SU-DHL-6 (cell line): Measurements from ENCODE around the gene ALDH16A1.

Experiments
- CTCF ChIP-seq: fragments of 200-600 bp; sonication (generic); IDR thresholded peaks from one replicate; pipeline ENCODE4 v1.5.1; 2017; ENCODE audit warnings: antibody characterized with exemption, mild to moderate bottlenecking, low read length, moderate library complexity; ENCODE audit not compliant: insufficient read depth, poor library complexity, severe bottlenecking
- EZH2phosphoT487 ChIP-seq: fragments of 200-600 bp; sonication (generic), shearing (Covaris generic); conservative IDR thresholded peaks from 2 replicates; pipeline ENCODE4 v1.6.1; 2018; ENCODE audit warnings: mild to moderate bottlenecking, antibody characterized with exemption, low read length, moderate library complexity, mixed read lengths

GRCh38 chr19:49479975-49480628 is 27.1 kb downstream of the ALDH16A1 start:
- TF ChIP-seq CTCF (no peak), EZH2phosphoT487 (no peak)
